Esophagus (tissue), 2 donors: ENCODE measurements around the gene MRPL55. TPM values are rescaled to one million over a fixed set of nuclear protein-coding genes. Genes with fewer than 3 reads are reported as not detected.

Source experiments
- H3K27ac ChIP-seq, 2 donors: one replicate each; pipeline ENCODE4 v1.5.1; 2013; ENCODE audit warnings: low read depth in 2 of 2, mild to moderate bottlenecking in 2 of 2, inconsistent platforms in 1 of 2, low read length in 1 of 2, moderate library complexity in 1 of 2
- H3K27me3 ChIP-seq, 2 donors: one replicate each; pipeline ENCODE4 v1.6.1; 2013; ENCODE audit warnings: low read length in 2 of 2, control low read depth in 1 of 2, mild to moderate bottlenecking in 1 of 2; ENCODE audit not compliant: insufficient read depth in 2 of 2, control insufficient read depth in 1 of 2
- H3K36me3 ChIP-seq, 2 donors: one replicate each; pipeline ENCODE4 v1.6.1; 2013; ENCODE audit warnings: low read length in 1 of 2; ENCODE audit not compliant: control insufficient read depth in 2 of 2, insufficient read depth in 2 of 2
- H3K4me1 ChIP-seq, 2 donors: one replicate each; pipeline ENCODE4 v1.6.1; 2013; ENCODE audit warnings: low read length in 1 of 2; ENCODE audit not compliant: control insufficient read depth in 2 of 2, insufficient read depth in 2 of 2
- H3K4me3 ChIP-seq, 2 donors: one replicate each; pipeline ENCODE4 v1.5.1; 2013; ENCODE audit warnings: low read length in 2 of 2, mild to moderate bottlenecking in 2 of 2, low read depth in 1 of 2, moderate library complexity in 1 of 2
- H3K9me3 ChIP-seq, 2 donors: one replicate each; pipeline ENCODE4 v1.6.1; 2013; ENCODE audit warnings: mild to moderate bottlenecking in 2 of 2, low read depth in 1 of 2, low read length in 1 of 2, moderate library complexity in 1 of 2; ENCODE audit not compliant: control insufficient read depth in 2 of 2, insufficient read depth in 1 of 2
- WGBS, 2 donors: extraction: QIAGEN DNeasy Blood & Tissue Kit; methylation state at CpG; one replicate each; pipeline ENCODE4 v1.1.7; 2013; 5-methylcytosine and 5-hydroxymethylcytosine counted together
- polyA plus RNA-seq, 2 donors: library from polyadenylated mRNA; stranded (reverse); fragments of 200-250 nt; gene quantifications; one replicate each; pipeline ENCODE4 v1.2.3, GENCODE V29; 2013
- donor health status: healthy with polysubstance abuse.
- donor health status: Bipolar disorder and iron deficiency.

MRPL55 gene
- polyA plus RNA-seq, 2 donors: 87.0 to 94.9 TPM

GRCh38 chr1:228074954-228075730, 34.0 kb downstream of the MRPL55 start:
- no peaks in the 10 kb centered on the region for H3K9me3 ChIP-seq
- H3K4me1 ChIP-seq: no peaks in the 10 kb centered on the region
- no peak overlapping the region for H3K4me3 ChIP-seq
- H3K27ac ChIP-seq: no peak overlapping the region
- H3K36me3 ChIP-seq: peaks cover 0 to 3% of the 10 kb centered on the region in 2 donors
- 37 to 41% methylated on average over 18 of the region's 18 CpGs for WGBS, 2 donors
- H3K27me3 ChIP-seq: no peaks in the 10 kb centered on the region

GRCh38 chr1:228073857-228074545, 35.1 kb downstream of the MRPL55 start:
- Histone ChIP-seq H3K4me1 (no peaks in the 10 kb centered on the region), H3K36me3 (no peaks in the 10 kb centered on the region), H3K27me3 (no peaks in the 10 kb centered on the region), H3K9me3 (no peaks in the 10 kb centered on the region), H3K4me3 (peak overlapping the region in 1 of 2 donors; percentile 11), H3K27ac (no peak overlapping the region)
- 44% methylated on average over 16 of the region's 16 CpGs for WGBS, 2 donors

DNA sequence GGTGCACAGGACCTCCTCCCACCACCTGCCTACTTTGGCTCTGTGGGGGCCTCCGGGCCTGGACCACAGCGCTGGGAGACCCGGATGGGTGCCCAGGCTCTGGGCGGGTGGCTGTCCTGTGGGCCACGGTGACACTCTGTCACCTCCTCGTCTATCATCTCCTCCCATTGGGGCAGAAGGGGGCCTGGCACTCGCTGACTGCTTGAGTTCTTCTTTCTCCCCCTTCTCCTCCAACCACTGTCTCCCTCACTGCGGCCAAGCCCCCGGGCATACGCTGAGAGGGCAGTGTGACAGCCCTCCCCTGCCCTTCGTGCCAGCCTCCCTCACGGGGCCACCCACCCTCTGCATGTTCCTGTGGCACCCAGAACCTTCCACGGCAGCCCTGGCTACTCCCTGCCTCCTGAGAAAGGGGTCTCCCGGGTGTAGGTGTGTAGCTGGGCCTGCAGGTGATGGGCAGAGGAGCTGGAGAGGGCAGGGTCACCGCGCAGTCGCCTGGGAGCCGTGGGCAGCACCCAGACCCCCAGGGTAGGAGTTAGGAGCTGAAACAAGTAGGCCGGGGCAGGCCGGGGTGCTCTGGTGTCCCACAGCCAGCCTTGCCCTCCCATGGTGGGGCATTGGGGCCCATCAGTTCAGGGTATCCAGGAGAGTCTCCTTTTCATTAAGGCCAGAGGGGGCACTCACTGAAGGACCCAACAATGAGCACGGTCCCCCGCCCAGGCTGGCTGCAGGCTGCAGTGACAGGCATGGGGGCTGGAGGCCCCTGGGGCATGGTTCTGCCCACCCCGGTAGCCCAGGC, 35.8 kb downstream of the MRPL55 start:
- no peaks in the 10 kb centered on the region for H3K9me3 ChIP-seq
- WGBS, 2 donors: 60 to 63% methylated on average over 23 of the region's 23 CpGs
- H3K27me3 ChIP-seq: no peaks in the 10 kb centered on the region
- H3K4me3 ChIP-seq: no peak overlapping the region
- no peak overlapping the region for H3K27ac ChIP-seq
- no peaks in the 10 kb centered on the region for H3K36me3 ChIP-seq
- no peaks in the 10 kb centered on the region for H3K4me1 ChIP-seq

GRCh38 chr1:228072658-228073043, 36.4 kb downstream of the MRPL55 start:
- WGBS, 2 donors: 56 to 59% methylated on average over 5 of the region's 5 CpGs
- Histone ChIP-seq H3K4me3 (no peak overlapping the region), H3K27me3 (no peaks in the 10 kb centered on the region)

GRCh38 chr1:228071839-228072657, 37.1 kb downstream of the MRPL55 start:
- H3K4me1 ChIP-seq: no peaks in the 10 kb centered on the region
- H3K27me3 ChIP-seq: no peaks in the 10 kb centered on the region
- H3K9me3 ChIP-seq: no peaks in the 10 kb centered on the region
- H3K27ac ChIP-seq: no peak overlapping the region
- 48 to 55% methylated on average over 7 of the region's 7 CpGs for whole genome bisulfite sequencing, 2 donors
- no peak overlapping the region for H3K4me3 ChIP-seq
- H3K36me3 ChIP-seq: no peaks in the 10 kb centered on the region

More at GRCh38 chr1:228072658-228073043, 36.4 kb downstream of the MRPL55 start:
- no peaks in the 10 kb centered on the region for H3K36me3 ChIP-seq
- H3K4me1 ChIP-seq: no peaks in the 10 kb centered on the region
- no peak overlapping the region for H3K27ac ChIP-seq
- no peaks in the 10 kb centered on the region for H3K9me3 ChIP-seq

DNA sequence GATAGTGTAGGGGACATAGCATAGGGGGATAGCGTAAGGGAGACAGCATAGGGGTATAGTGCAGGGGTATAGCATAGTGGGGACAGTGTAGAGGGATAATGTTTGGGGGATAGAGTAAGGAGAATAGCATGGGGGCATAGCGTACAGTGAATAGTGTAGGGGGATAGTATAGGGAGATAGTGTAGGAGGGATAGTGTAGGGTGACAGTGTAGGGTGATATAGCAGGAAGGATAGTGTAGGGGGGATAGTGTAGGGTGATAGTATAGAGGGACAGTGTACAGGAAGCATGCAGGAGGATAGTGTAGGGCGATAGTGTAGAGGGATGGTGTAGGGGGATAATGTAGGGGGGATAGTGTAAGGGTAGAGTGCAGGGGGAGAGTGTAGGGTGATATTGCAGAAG, 38.2 kb downstream of the MRPL55 start:
- WGBS, 2 donors: 56 to 71% methylated on average over 3 of the region's 3 CpGs
- Histone ChIP-seq H3K27me3 (no peaks in the 10 kb centered on the region), H3K36me3 (no peaks in the 10 kb centered on the region), H3K9me3 (no peaks in the 10 kb centered on the region), H3K27ac (no peak overlapping the region), H3K4me1 (no peaks in the 10 kb centered on the region), H3K4me3 (no peak overlapping the region)

- H3K36me3 ChIP-seq: no peaks in the 10 kb centered on the region
- H3K27me3 ChIP-seq: no peaks in the 10 kb centered on the region
- no peaks in the 10 kb centered on the region for H3K9me3 ChIP-seq
- H3K4me3 ChIP-seq: no peak overlapping the region
- no peaks in the 10 kb centered on the region for H3K4me1 ChIP-seq
- WGBS, 2 donors: 44 to 53% methylated on average over 2 of the region's 2 CpGs
- no peak overlapping the region for H3K27ac ChIP-seq
Observed at GRCh38 chr1:228070173-228070572, 38.9 kb downstream of the MRPL55 start.

DNA sequence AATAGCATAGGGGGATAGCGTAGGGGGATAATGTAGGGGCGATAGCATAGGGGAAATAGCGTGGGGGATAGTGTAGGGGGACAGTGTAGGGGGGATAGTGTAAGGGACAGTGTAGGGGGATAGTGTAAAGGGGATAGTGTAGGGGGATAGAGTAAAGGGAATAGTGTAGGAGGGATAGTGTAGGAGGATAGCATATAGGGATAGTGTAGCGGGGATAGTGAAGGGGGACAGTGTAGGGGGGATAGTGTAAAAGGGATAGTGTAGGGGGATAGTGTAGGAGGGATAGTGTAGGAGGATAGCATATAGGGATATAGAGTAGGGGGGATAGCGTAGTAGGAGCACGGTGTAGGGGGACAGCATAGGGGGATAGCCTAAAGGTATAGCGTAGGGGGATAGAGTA, 40.7 kb downstream of the MRPL55 start:
- H3K36me3 ChIP-seq: no peaks in the 10 kb centered on the region
- H3K9me3 ChIP-seq: no peaks in the 10 kb centered on the region
- no peaks in the 10 kb centered on the region for H3K4me1 ChIP-seq
- no peak overlapping the region for H3K27ac ChIP-seq
- no peak overlapping the region for H3K4me3 ChIP-seq
- 73 to 79% methylated on average over 7 of the region's 7 CpGs for WGBS, 2 donors
- H3K27me3 ChIP-seq: no peaks in the 10 kb centered on the region
